RWPE2 (cell line): ENCODE data around the gene GHRHR.

Source experiments
- ATAC-seq: fragments of 200-7000 bp; cut with Tn5 transposase; 3 replicates; pipeline ENCODE4 v1.9.1; 2021; ENCODE audit warnings: low read depth
- DNase-seq: peaks from one replicate; pipeline ENCODE4 v3.0.0-alpha.2; 2020; ENCODE audit warnings: low spot score
- H3K27ac ChIP-seq: fragments of 450-650 bp; 2 replicates; pipeline ENCODE4 v1.5.1; 2017; ENCODE audit warnings: mild to moderate bottlenecking; ENCODE audit not compliant: poor library complexity, severe bottlenecking
- H3K27me3 ChIP-seq: fragments of 250-450 bp; sonication (Bioruptor Pico); 2 replicates; pipeline ENCODE4 v1.5.1; 2021; ENCODE audit warnings: mild to moderate bottlenecking, moderate library complexity; ENCODE audit not compliant: insufficient read depth, poor library complexity, severe bottlenecking
- H3K36me3 ChIP-seq: fragments of 250-450 bp; sonication (Bioruptor Pico); 2 replicates; pipeline ENCODE4 v1.5.1; 2020; ENCODE audit warnings: low read depth, mild to moderate bottlenecking, moderate library complexity
- H3K4me1 ChIP-seq: fragments of 250-450 bp; sonication (Bioruptor Pico); 2 replicates; pipeline ENCODE4 v1.5.1; 2021; ENCODE audit warnings: mild to moderate bottlenecking, moderate library complexity; ENCODE audit not compliant: insufficient read depth, poor library complexity, severe bottlenecking
- H3K4me3 ChIP-seq: fragments of 250-450 bp; sonication (Bioruptor Pico); 2 replicates; pipeline ENCODE4 v1.5.1; 2021; ENCODE audit warnings: mild to moderate bottlenecking, moderate library complexity; ENCODE audit not compliant: severe bottlenecking
- H3K9me3 ChIP-seq: fragments of 250-450 bp; sonication (Bioruptor Pico); 2 replicates; pipeline ENCODE4 v1.5.1; 2021; ENCODE audit warnings: mild to moderate bottlenecking, moderate library complexity; ENCODE audit not compliant: severe bottlenecking
- CTCF ChIP-seq: fragments of 450-650 bp; IDR thresholded peaks from one replicate; pipeline ENCODE4 v1.5.1; 2017; ENCODE audit warnings: mild to moderate bottlenecking, moderate library complexity; ENCODE audit not compliant: poor library complexity, severe bottlenecking

GHRHR gene

DNA sequence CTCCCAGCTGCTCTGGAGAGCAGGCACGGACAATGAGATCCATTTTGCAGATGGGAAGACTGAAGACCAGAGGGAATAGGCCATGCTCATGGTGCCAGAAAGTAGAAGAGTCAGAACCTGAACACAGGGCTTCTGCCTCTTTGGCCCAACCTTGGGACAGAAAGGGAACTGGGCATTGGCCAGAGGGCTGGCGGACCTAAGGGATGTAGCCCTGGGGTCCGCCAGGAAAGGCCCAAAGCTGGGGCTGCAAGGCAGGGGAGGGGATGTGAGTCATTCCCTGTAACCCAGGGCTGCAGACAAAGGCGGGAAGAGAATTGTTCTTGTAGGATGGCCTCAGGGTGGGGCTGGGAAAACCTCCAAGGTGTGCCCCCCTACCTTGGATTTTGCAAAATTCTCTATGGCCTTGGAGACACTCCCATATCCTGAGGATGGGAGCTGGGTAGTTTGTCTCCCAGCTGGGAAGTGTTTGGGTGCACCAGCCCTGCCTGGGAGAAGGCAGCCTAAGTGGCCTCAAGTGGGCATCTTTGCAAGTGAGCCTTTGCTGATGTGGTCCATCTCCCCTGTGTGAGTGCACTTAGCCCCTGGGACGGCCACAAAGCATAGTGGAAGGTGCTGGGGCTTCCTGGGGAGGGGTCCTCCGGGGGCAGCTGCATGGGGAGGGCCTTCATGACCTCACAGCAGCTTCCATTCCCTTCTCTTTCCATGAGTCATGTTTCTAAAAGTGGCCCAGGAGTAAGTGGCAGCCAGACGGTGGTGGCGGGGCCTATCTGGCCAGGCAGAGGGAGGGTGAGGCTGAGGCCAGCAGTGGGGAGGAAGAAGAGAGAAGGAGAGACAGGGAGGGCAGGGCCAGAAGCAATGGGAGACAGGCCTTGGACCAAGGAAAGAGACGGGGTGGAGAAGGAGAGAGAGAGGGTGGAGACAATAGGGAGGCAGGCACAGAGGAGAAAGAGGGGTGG is 42.9 kb upstream of the GHRHR start:
- Histone ChIP-seq H3K9me3 (no peaks in the 10 kb centered on the region), H3K4me1 (peaks cover 6% of the 10 kb centered on the region), H3K36me3 (no peaks in the 10 kb centered on the region), H3K27me3 (no peaks in the 10 kb centered on the region), H3K27ac (peak overlapping the region; percentile 8), H3K4me3 (no peak overlapping the region)
- peak; percentile 47 for DNase-seq
- TF ChIP-seq CTCF: no peak
- peak; percentile 53 for ATAC-seq

DNA sequence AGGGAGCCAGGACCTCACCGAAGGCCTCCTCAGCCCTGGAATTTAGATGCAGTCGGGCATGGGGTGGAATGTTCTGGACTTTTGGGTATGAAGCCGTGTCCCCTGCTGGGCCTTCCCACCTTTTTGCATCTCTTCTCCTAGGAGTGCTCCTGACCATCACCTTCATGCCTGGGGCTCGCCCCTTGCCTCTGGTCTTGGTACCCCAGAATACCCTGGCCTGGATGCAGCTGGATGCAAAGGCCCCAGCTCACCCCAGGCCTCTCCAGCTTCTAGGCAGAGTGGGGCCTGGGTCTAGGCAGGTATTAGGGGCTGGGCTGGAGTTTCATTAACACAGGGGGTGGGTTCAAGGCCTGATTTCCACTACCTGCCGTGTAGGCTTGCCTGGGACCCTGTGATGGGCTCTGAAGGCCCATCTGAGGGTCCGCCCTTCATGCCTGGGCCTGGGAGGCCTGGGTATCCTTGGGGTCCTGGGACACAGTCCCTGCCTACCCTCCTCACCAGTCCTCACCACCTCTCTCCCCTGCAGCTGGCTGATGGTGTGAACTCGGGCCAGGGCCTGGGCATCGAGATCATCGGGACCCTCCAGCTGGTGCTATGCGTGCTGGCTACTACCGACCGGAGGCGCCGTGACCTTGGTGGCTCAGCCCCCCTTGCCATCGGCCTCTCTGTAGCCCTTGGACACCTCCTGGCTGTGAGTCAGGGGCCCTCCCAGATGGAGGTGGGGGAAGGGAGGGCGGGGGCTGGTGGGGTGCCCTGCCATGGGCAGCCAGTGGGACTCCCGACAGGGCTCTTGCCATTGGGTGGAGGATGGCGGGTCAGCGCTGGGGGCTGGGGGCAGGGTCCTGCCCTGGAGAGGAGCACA is 42.0 kb upstream of the GHRHR start:
- H3K36me3 ChIP-seq: no peaks in the 10 kb centered on the region

GRCh38 chr7:30922596-30922995 is 41.2 kb upstream of the GHRHR start:
- TF ChIP-seq CTCF: no peak
- Histone ChIP-seq H3K9me3 (no peaks in the 10 kb centered on the region), H3K27ac (no peak overlapping the region), H3K27me3 (no peaks in the 10 kb centered on the region), H3K4me1 (peaks cover 6% of the 10 kb centered on the region), H3K36me3 (no peaks in the 10 kb centered on the region), H3K4me3 (no peak overlapping the region)
- ATAC-seq: no peak
- DNase-seq: peak; percentile 34

More for the DNA sequence above, 42.0 kb upstream of the GHRHR start:
- no peak overlapping the region for H3K27ac ChIP-seq
- no peaks in the 10 kb centered on the region for H3K9me3 ChIP-seq
- H3K27me3 ChIP-seq: no peaks in the 10 kb centered on the region
- no peak overlapping the region for H3K4me3 ChIP-seq
- DNase-seq: peak; percentile 45
- no peak for ATAC-seq
- peaks cover 6% of the 10 kb centered on the region for H3K4me1 ChIP-seq
- TF ChIP-seq CTCF: no peak

DNA sequence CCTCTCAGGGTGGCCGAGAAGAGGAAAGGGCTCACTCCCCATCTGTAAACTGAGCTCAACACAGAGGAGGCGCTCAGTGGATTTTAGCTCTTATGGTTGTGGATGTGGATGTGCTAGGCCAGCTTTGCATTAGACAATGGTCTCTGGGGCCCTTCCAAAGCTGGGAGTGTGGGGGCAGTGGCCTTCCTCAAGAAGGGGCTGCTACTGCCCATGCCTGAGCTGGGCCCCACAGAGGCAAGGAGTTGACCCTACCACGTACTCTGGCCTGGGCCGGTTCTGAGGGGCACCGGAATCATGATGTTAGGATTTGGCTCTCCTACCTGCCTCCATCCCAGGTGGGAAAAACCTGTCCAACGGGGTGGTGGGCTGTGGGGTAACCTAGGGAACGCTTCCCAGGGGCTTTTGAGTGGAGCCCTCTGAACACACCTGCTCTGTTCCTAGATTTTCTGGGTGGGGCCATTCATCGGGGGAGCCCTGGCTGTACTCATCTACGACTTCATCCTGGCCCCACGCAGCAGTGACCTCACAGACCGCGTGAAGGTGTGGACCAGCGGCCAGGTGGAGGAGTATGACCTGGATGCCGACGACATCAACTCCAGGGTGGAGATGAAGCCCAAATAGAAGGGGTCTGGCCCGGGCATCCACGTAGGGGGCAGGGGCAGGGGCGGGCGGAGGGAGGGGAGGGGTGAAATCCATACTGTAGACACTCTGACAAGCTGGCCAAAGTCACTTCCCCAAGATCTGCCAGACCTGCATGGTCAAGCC is 40.6 kb upstream of the GHRHR start:
- H3K9me3 ChIP-seq: no peaks in the 10 kb centered on the region
- no peaks in the 10 kb centered on the region for H3K27me3 ChIP-seq
- no peak for ATAC-seq
- no peak for TF ChIP-seq CTCF
- H3K4me1 ChIP-seq: peaks cover 6% of the 10 kb centered on the region
- no peak overlapping the region for H3K4me3 ChIP-seq
- H3K27ac ChIP-seq: no peak overlapping the region
- H3K36me3 ChIP-seq: no peaks in the 10 kb centered on the region
- peak; percentile 40 for DNase-seq
